Measurements from ENCODE around the gene IGSF21.

DNA sequence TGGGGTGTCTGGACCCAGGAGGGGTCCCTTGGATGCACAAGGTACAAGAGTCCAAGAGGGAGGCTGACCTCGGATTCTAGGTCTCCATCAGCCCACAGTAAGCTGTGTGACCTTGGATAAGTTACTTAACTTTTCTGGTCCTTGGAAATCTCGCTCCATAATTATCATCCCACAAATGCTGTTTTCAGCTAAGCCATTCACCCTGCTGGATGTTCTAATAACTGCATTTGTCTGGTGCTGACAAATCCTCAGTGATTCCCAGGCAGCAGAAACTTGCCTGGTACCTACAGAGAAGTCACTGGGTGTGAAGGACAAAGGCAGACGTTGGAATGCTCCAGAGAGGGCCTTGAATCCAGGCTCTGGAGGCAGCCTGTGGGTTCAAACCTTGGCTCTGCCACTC is 89.7 kb downstream of the IGSF21 start:
- TF ChIP-seq USF2 (IDR thresholded peaks at IDR 0.05; ENCODE audit: borderline replicate concordance, low read depth, low read length) (no peak), CHD2 (IDR thresholded peaks at IDR 0.05; ENCODE audit: low read length, partially characterized antibody) (no peak), SIN3A (IDR thresholded peaks at IDR 0.05; ENCODE audit: borderline replicate concordance, low read depth, low read length) (no peak), TAF1 (IDR thresholded peaks at IDR 0.05; ENCODE audit: borderline replicate concordance, low read depth, low read length) (no peak), MXI1 (IDR thresholded peaks at IDR 0.05; ENCODE audit: low read depth, low read length) (no peak), POLR2AphosphoS5 (IDR thresholded peaks at IDR 0.05; ENCODE audit: low read depth, low read length) (no peak), FOXJ3 (CRISPR knock-in tag; IDR thresholded peaks at IDR 0.05) (no peak), FOSL2 (IDR thresholded peaks at IDR 0.05; ENCODE audit: borderline replicate concordance, low read depth) (no peak), RAD21 (IDR thresholded peaks at IDR 0.05; ENCODE audit: low read length) (peak; percentile 26; the same call in 1 of the 2 replicates), NFIC (IDR thresholded peaks at IDR 0.05; ENCODE audit: borderline replicate concordance) (no peak), RXRA (IDR thresholded peaks at IDR 0.05; ENCODE audit: borderline replicate concordance, low read depth) (no peak), EP300 (IDR thresholded peaks at IDR 0.05; ENCODE audit: borderline replicate concordance in 1 of 2, low read depth in 1 of 2, low read length in 1 of 2) (no peak)
- TF ChIP-seq, protein P1, sequence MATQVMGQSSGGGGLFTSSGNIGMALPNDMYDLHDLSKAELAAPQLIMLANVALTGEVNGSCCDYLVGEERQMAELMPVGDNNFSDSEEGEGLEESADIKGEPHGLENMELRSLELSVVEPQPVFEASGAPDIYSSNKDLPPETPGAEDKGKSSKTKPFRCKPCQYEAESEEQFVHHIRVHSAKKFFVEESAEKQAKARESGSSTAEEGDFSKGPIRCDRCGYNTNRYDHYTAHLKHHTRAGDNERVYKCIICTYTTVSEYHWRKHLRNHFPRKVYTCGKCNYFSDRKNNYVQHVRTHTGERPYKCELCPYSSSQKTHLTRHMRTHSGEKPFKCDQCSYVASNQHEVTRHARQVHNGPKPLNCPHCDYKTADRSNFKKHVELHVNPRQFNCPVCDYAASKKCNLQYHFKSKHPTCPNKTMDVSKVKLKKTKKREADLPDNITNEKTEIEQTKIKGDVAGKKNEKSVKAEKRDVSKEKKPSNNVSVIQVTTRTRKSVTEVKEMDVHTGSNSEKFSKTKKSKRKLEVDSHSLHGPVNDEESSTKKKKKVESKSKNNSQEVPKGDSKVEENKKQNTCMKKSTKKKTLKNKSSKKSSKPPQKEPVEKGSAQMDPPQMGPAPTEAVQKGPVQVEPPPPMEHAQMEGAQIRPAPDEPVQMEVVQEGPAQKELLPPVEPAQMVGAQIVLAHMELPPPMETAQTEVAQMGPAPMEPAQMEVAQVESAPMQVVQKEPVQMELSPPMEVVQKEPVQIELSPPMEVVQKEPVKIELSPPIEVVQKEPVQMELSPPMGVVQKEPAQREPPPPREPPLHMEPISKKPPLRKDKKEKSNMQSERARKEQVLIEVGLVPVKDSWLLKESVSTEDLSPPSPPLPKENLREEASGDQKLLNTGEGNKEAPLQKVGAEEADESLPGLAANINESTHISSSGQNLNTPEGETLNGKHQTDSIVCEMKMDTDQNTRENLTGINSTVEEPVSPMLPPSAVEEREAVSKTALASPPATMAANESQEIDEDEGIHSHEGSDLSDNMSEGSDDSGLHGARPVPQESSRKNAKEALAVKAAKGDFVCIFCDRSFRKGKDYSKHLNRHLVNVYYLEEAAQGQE (IDR thresholded peaks at IDR 0.05; ENCODE audit: low read depth, low read length), result no peak
- TF ChIP-seq, protein P2, sequence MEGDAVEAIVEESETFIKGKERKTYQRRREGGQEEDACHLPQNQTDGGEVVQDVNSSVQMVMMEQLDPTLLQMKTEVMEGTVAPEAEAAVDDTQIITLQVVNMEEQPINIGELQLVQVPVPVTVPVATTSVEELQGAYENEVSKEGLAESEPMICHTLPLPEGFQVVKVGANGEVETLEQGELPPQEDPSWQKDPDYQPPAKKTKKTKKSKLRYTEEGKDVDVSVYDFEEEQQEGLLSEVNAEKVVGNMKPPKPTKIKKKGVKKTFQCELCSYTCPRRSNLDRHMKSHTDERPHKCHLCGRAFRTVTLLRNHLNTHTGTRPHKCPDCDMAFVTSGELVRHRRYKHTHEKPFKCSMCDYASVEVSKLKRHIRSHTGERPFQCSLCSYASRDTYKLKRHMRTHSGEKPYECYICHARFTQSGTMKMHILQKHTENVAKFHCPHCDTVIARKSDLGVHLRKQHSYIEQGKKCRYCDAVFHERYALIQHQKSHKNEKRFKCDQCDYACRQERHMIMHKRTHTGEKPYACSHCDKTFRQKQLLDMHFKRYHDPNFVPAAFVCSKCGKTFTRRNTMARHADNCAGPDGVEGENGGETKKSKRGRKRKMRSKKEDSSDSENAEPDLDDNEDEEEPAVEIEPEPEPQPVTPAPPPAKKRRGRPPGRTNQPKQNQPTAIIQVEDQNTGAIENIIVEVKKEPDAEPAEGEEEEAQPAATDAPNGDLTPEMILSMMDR (IDR thresholded peaks at IDR 0.05), result no peak
